LNCAP (cell line): ENCODE measurements around the gene FAAP100.

Experiments
- CTCF ChIP-seq: fragments of 450-650 bp; IDR thresholded peaks from 2 replicates; pipeline ENCODE4 v1.5.1; 2017; ENCODE audit warnings: mild to moderate bottlenecking

FAAP100 gene

GRCh38 chr17:81527591-81528383 is 24.4 kb downstream of the FAAP100 start, which contains the start of gene FSCN2:
Gene FSCN2, plus strand, starts transcription at chr17:81528377. Its CDS starts 155 bp downstream, at chr17:81528532.
- no peak for TF ChIP-seq CTCF

- TF ChIP-seq CTCF: no peak
These were observed 25.2 kb downstream of the FAAP100 start for GRCh38 chr17:81526662-81527571.

DNA sequence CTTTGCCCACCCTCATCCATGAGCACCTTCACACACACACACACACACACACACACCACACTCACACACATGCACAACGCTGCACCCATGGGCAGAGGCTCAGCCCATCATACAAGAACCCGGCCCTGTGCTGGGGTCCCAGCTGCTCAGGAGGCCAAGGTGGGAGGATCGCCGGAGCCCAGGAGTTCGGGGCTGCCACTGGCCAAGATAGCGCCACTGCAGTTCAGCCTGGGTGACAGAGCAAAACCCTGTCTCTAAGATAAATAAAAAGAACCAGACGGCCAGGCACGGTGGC is 27.3 kb downstream of the FAAP100 start:
- TF ChIP-seq CTCF: no peak

- no peak for TF ChIP-seq CTCF
These were observed 27.9 kb downstream of the FAAP100 start for GRCh38 chr17:81524039-81524864.

DNA sequence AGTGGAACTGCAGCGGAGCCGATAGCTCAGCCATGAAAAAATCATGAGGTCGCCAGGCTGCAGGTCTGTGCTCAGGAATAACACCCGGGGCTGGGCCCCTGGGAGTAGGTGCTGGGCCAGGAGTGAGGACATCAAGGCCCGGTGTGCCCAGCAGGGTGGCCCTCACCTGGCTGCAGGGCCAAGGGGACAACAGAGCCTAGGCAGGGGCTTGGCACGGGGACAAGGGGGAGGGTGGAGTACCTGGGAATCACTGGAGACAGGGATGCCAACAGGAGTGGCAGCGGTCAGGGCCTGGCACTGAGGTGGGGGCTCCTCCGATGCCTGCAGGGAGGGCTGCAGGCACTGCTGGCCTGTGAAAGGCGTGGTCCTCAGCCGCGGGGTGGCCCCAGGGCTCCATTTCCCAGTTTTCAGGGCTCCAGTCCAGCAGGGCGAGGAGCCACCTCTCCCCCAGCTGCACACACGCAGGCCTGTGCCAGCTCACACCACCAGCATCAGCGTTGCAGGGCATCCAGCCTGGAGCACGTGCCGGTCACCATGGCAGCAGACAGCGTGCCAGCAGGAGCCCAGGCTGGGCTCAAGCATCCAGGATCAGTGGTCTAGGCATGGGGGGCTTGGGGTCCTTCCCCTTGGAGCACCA is 28.6 kb downstream of the FAAP100 start:
- TF ChIP-seq CTCF: no peak

DNA sequence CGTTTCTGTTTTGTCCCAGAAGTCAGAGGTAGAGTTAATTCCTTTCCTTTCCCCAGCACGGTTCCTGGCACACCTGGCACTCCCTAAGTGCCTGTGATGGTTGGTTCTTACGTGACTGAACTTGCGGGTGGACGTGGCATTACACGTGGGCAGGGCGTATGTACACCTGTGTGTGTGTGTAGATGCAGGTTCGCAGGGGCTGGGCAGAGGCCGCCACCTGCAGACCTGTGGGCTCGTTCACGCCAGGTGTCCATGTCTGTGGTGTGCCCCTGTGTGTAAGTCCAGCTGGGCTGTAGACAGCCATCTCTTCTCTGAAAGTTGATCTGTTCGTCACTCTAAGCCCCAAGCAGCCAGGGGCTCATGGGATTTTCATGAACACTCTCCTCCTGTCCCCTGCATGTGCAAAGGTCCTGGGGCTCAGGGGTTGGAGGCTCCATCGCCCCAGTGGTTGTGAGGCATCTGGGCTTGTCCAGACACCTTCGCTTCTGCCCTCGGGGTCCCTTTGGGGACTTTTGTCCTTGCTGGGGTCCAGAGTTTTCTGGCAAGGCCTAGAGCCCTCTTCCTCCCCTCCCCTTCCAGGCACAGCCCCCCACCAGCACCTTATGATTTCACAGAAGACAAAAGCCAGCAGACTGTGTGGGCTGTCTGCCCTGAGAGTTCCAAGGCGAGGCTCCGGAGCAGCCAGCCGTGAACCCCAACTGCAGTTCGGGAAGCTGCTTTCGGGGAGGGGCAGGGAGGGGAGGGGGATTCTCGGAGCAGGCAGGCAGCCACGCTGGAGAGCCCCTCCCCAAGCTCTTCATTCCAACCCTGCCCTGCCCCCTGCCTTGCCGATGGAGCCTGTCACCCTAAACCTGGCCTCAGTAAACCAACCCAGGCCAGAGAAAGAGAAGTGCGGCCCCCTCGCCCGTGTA is 29.4 kb downstream of the FAAP100 start:
- no peak for TF ChIP-seq CTCF
